Naive B cell (primary cell): Measurements from ENCODE around the gene BAZ1B. TPM values are rescaled to one million over a fixed set of nuclear protein-coding genes. Genes with fewer than 3 reads are reported as not detected.
A peak's percentile ranks its signal among the peaks of the same experiment; 100 is the strongest.
"Not testable (repeated sequence)": the region's sequence is repeated elsewhere in the genome, so short reads cannot be mapped to it uniquely, and the experiment has no call there.

Experiments used
- ATAC-seq, 2 donors: fragments of 150-1000 bp; cut with Tn5 transposase; 2 replicates each; pipeline ENCODE4 v1.10.0; 2021; ENCODE audit warnings: low read depth in 2 of 2, mild to moderate bottlenecking in 2 of 2, moderate library complexity in 2 of 2
- DNase-seq: peaks from one replicate; pipeline ENCODE4 v3.0.0; 2022
- H3K27ac Mint-ChIP-seq, 6 donors: one replicate each; pipeline ENCODE4 v1.8.0; 2020 to 2022; ENCODE audit warnings: mild to moderate bottlenecking in 6 of 6, mixed read lengths in 6 of 6, moderate library complexity in 5 of 6, inconsistent platforms in 2 of 6
- H3K27me3 Mint-ChIP-seq, 3 donors: one replicate each; pipeline ENCODE4 v1.8.0; 2021 to 2022; ENCODE audit warnings: mixed read lengths in 3 of 3, mild to moderate bottlenecking in 1 of 3
- H3K36me3 Mint-ChIP-seq, 2 donors: one replicate each; pipeline ENCODE4 v1.8.0; 2020 to 2022; ENCODE audit warnings: mixed read lengths in 2 of 2, inconsistent platforms in 1 of 2, mild to moderate bottlenecking in 1 of 2
- H3K4me1 Mint-ChIP-seq, 3 donors: one replicate each; pipeline ENCODE4 v1.8.0; 2020 to 2022; ENCODE audit warnings: mixed read lengths in 3 of 3, inconsistent platforms in 1 of 3, mild to moderate bottlenecking in 1 of 3, moderate library complexity in 1 of 3
- H3K4me3 Mint-ChIP-seq, 8 donors: one replicate each; pipeline ENCODE4 v1.8.0; 2020 to 2022; ENCODE audit warnings: mild to moderate bottlenecking in 8 of 8, mixed read lengths in 8 of 8, moderate library complexity in 8 of 8, inconsistent platforms in 2 of 8
- H3K9me3 Mint-ChIP-seq, 7 donors: one replicate each; pipeline ENCODE4 v1.8.0; 2020 to 2022; ENCODE audit warnings: mixed read lengths in 7 of 7, mild to moderate bottlenecking in 5 of 7, inconsistent platforms in 2 of 7, moderate library complexity in 1 of 7
- polyA plus RNA-seq, 6 donors: library from polyadenylated mRNA; unstranded; fragments of 300-500 nt; fragmentation: Illumina TruSeq; gene quantifications; one replicate each; pipeline ENCODE4 v1.2.3, GENCODE V29; 2021; ENCODE audit warnings: low read depth in 6 of 6

The BAZ1B gene
- polyA plus RNA-seq, 6 donors from 2014 or later = 8.6 to 31.2 (median 13.5) TPM

- not testable (repeated sequence) for H3K4me3 Mint-ChIP-seq, H3K9me3 Mint-ChIP-seq
Observed at GRCh38 chr7:73420016-73420415, 102.1 kb downstream of the BAZ1B start.

GRCh38 chr7:73418113-73418703, 103.9 kb downstream of the BAZ1B start:
- no peak for ATAC-seq
- Mint-ChIP-seq H3K4me3 (no peak overlapping the region), H3K27ac (no peak overlapping the region), H3K36me3 (no peaks in the 10 kb centered on the region), H3K9me3 (no peaks in the 10 kb centered on the region), H3K27me3 (peaks cover 0 to 2% (median 1%) of the 10 kb centered on the region in 3 donors), H3K4me1 (peaks cover 5 to 8% (median 6%) of the 10 kb centered on the region in 3 donors)
- DNase-seq = no peak

More at GRCh38 chr7:73420016-73420415, 102.1 kb downstream of the BAZ1B start:
- Mint-ChIP-seq H3K27me3 (peaks cover 0 to 13% (median 7%) of the 10 kb centered on the region in 3 donors), H3K4me1 (peaks cover 7 to 13% (median 12%) of the 10 kb centered on the region in 3 donors), H3K27ac (peak overlapping the region in 1 of 6 donors; percentile 80)
- DNase-seq, H3K36me3 Mint-ChIP-seq, ATAC-seq: not testable (repeated sequence)

- H3K27me3 Mint-ChIP-seq, H3K4me3 Mint-ChIP-seq, ATAC-seq, DNase-seq, H3K9me3 Mint-ChIP-seq, H3K36me3 Mint-ChIP-seq, H3K4me1 Mint-ChIP-seq, H3K27ac Mint-ChIP-seq: not testable (repeated sequence)
Observed at GRCh38 chr7:73410541-73411131, 111.5 kb downstream of the BAZ1B start.

GRCh38 chr7:73404860-73405259, 117.2 kb downstream of the BAZ1B start:
- not testable (repeated sequence) for ATAC-seq, H3K27me3 Mint-ChIP-seq, H3K27ac Mint-ChIP-seq, H3K36me3 Mint-ChIP-seq, H3K9me3 Mint-ChIP-seq, DNase-seq, H3K4me1 Mint-ChIP-seq, H3K4me3 Mint-ChIP-seq

GRCh38 chr7:73399185-73400050, 122.7 kb downstream of the BAZ1B start:
- H3K36me3 Mint-ChIP-seq, H3K4me1 Mint-ChIP-seq, H3K9me3 Mint-ChIP-seq: not testable (repeated sequence)
- peaks cover 0 to 16% (median under 1%) of the 10 kb centered on the region in 3 donors for H3K27me3 Mint-ChIP-seq
- peak overlapping the region; percentile 48 to 86 (median 79) for H3K4me3 Mint-ChIP-seq
- H3K27ac Mint-ChIP-seq = peak overlapping the region in 3 of 6 donors; percentile 36 to 88 (median 85)
- peak; percentile 70 for DNase-seq
- ATAC-seq = peak; percentile 53 to 67

GRCh38 chr7:73397521-73398281, 124.4 kb downstream of the BAZ1B start:
- DNase-seq = no peak
- ATAC-seq = no peak
- Mint-ChIP-seq H3K27ac (no peak overlapping the region), H3K27me3 (peaks cover 0 to 20% (median 5%) of the 10 kb centered on the region in 3 donors), H3K36me3 (no peaks in the 10 kb centered on the region), H3K9me3 (peaks cover 0 to 3% (median 0%) of the 10 kb centered on the region in 7 donors), H3K4me3 (no peak overlapping the region), H3K4me1 (peaks cover 0 to 7% (median 4%) of the 10 kb centered on the region in 3 donors)

GRCh38 chr7:73395538-73396503, 126.3 kb downstream of the BAZ1B start:
- Mint-ChIP-seq H3K9me3 (peaks cover 0 to 6% (median 3%) of the 10 kb centered on the region in 7 donors), H3K4me1 (peaks cover 0 to 7% (median 4%) of the 10 kb centered on the region in 3 donors), H3K27me3 (peaks cover 0 to 20% (median 5%) of the 10 kb centered on the region in 3 donors), H3K27ac (no peak overlapping the region), H3K36me3 (no peaks in the 10 kb centered on the region), H3K4me3 (peak overlapping the region in 1 of 8 donors; percentile 15)
- DNase-seq = no peak
- no peak for ATAC-seq

- H3K27ac Mint-ChIP-seq = peak overlapping the region in 1 of 6 donors; percentile 19
- peaks cover 0 to 9% of the 10 kb centered on the region in 2 donors for H3K36me3 Mint-ChIP-seq
- H3K4me3 Mint-ChIP-seq = no peak overlapping the region
- H3K27me3 Mint-ChIP-seq = peaks cover 0 to 20% (median 5%) of the 10 kb centered on the region in 3 donors
- peaks cover 0 to 4% (median 3%) of the 10 kb centered on the region in 3 donors for H3K4me1 Mint-ChIP-seq
- ATAC-seq (no peak), DNase-seq (no peak)
- H3K9me3 Mint-ChIP-seq = peaks cover 5 to 13% (median 9%) of the 10 kb centered on the region in 7 donors
Observed at GRCh38 chr7:73394422-73394821, 127.7 kb downstream of the BAZ1B start.

GRCh38 chr7:73391396-73391795, 130.7 kb downstream of the BAZ1B start:
- ATAC-seq (no peak), DNase-seq (no peak)
- H3K27ac Mint-ChIP-seq = no peak overlapping the region
- no peaks in the 10 kb centered on the region for H3K4me1 Mint-ChIP-seq
- peaks cover 14 to 42% (median 36%) of the 10 kb centered on the region in 7 donors for H3K9me3 Mint-ChIP-seq
- H3K27me3 Mint-ChIP-seq = peaks cover 0 to 14% (median 5%) of the 10 kb centered on the region in 3 donors
- H3K4me3 Mint-ChIP-seq = no peak overlapping the region
- peaks cover 9 to 26% of the 10 kb centered on the region in 2 donors for H3K36me3 Mint-ChIP-seq
